HUES64 (cell line): ENCODE results near the gene PLCB2.

Experiments
- H3K27ac ChIP-seq: 2 replicates; pipeline ENCODE4 v1.7.0; 2013; ENCODE audit warnings: low read depth, low read length, inconsistent platforms
- H3K27me3 ChIP-seq: 2 replicates; pipeline ENCODE4 v1.6.1; 2013; ENCODE audit warnings: mild to moderate bottlenecking, low read length; ENCODE audit not compliant: insufficient read depth
- H3K36me3 ChIP-seq: 2 replicates; pipeline ENCODE4 v1.6.1; 2013; ENCODE audit warnings: mild to moderate bottlenecking, low read length; ENCODE audit not compliant: insufficient read depth
- H3K4me1 ChIP-seq: 2 replicates; pipeline ENCODE4 v1.6.1; 2013; ENCODE audit warnings: mild to moderate bottlenecking, low read length, moderate library complexity; ENCODE audit not compliant: insufficient read depth
- H3K4me3 ChIP-seq: 2 replicates; pipeline ENCODE4 v1.5.1; 2013; ENCODE audit warnings: mild to moderate bottlenecking, low read length, moderate library complexity
- H3K9ac ChIP-seq: 2 replicates; pipeline ENCODE4 v1.6.1; 2013; ENCODE audit warnings: mild to moderate bottlenecking, low read depth, low read length
- H3K9me3 ChIP-seq: 2 replicates; pipeline ENCODE4 v1.6.1; 2013; ENCODE audit warnings: low read depth, low read length; ENCODE audit not compliant: insufficient read depth
- WGBS: fragments of 150-250, 120-280 bp; methylation state at CpG from one replicate; pipeline ENCODE4 v1.1.7; 2013; ENCODE audit warnings: missing lambda C conversion rate; 5-methylcytosine and 5-hydroxymethylcytosine counted together

The PLCB2 gene

DNA sequence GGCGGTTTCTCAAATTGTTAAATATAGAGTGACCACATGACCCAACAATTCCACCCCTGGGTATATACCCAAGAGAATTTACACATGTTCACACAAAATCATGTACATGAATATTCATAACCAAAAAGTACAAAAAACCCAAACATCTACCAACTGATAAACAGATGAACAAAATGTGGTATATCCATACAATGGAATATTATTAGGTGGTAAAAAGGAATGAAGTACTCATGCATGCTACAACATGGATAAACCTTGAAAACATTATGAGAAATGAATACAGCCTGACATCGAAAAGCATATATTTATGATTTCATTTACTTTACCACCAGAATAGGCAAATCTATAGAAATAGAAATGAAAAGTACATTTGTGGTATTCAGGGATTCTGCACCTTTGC is 7.4 kb downstream of the PLCB2 start:
- 0 out of 2 replicates have a peak, but pooled peaks cover 6% of the 10 kb centered on the region for H3K4me1 ChIP-seq

DNA sequence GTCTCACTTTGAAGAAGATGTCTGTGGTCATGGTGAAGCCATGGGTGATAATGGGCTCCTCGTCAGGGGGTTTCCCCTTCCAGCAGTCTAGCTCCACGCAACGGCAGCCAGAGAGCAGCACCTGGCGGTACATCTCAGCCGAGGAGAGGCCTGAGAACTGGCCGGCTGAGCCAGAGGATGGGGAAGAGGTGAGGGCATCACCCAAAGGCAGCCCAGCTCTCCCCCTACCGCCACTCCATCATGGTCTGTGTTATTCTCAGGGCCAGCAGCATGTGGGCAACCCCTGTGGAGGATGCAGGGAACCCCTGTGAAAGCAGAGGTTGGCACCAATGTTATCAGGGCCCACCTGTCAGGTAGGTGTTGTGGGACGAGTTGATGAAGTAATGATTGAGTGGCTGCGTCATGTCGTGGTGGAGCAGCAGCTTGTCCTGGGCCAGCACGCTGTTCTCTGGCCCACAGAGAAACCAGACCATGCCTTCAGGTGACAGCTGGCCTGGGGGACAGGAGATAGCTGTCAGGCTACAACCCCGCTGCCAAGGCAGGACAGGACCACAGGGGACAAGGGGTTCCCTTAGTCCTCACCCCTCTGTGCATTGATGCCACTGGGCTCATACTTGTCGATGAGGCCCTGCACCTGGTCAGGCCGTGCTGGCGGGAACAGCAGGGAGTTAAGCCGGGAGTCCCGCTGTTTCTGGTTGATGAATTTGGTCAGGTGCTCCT is 9.4 kb downstream of the PLCB2 start:
- 93% methylated on average over 17 of the region's 17 CpGs for WGBS
- Histone ChIP-seq H3K4me1 (0 out of 2 replicates have a peak, but pooled peaks cover 10% of the 10 kb centered on the region), H3K27ac (no peak overlapping the region), H3K36me3 (no peaks in the 10 kb centered on the region), H3K9ac (no peak overlapping the region), H3K9me3 (peaks cover 3% of the 10 kb centered on the region; the same call in 1 of the 2 replicates), H3K4me3 (no peak overlapping the region), H3K27me3 (peaks cover 5% of the 10 kb centered on the region; the same call in 1 of the 2 replicates)

More for the DNA sequence above, 7.4 kb downstream of the PLCB2 start:
- Histone ChIP-seq H3K9me3 (peaks cover 3% of the 10 kb centered on the region; the same call in 1 of the 2 replicates), H3K27ac (no peak overlapping the region), H3K9ac (no peak overlapping the region), H3K4me3 (no peak overlapping the region), H3K27me3 (no peaks in the 10 kb centered on the region), H3K36me3 (no peaks in the 10 kb centered on the region)
- 100% methylated on average over 1 of the region's 2 CpGs for WGBS

DNA sequence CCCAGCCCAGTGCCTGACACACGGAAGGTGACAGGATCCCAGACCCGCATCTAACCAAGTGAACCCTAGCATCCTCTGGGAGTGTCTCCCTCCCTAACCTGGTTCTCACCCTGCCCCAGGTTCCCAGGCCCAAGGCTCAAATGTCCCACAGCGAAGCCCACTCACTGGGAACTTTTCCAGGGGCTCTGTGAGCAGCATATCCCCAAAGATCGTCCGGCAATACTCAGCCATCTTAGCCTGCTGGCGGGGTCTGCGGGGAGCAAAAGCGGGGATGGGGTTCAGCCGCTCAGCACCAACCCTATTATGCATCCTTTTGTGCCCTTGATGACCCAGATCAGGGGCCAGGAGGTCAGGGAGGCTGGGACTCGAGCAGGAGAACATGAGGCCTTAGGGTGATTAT is 10.4 kb downstream of the PLCB2 start:
- H3K4me3 ChIP-seq, result no peak overlapping the region
- H3K27me3 ChIP-seq, result peaks cover 15% of the 10 kb centered on the region
- no peak overlapping the region for H3K9ac ChIP-seq
- H3K36me3 ChIP-seq, result no peaks in the 10 kb centered on the region
- 93% methylated on average over 10 of the region's 10 CpGs for WGBS
- 0 out of 2 replicates have a peak, but pooled peaks cover 11% of the 10 kb centered on the region for H3K4me1 ChIP-seq
- H3K9me3 ChIP-seq, result peaks cover 3% of the 10 kb centered on the region; the same call in 1 of the 2 replicates
- no peak overlapping the region for H3K27ac ChIP-seq

DNA sequence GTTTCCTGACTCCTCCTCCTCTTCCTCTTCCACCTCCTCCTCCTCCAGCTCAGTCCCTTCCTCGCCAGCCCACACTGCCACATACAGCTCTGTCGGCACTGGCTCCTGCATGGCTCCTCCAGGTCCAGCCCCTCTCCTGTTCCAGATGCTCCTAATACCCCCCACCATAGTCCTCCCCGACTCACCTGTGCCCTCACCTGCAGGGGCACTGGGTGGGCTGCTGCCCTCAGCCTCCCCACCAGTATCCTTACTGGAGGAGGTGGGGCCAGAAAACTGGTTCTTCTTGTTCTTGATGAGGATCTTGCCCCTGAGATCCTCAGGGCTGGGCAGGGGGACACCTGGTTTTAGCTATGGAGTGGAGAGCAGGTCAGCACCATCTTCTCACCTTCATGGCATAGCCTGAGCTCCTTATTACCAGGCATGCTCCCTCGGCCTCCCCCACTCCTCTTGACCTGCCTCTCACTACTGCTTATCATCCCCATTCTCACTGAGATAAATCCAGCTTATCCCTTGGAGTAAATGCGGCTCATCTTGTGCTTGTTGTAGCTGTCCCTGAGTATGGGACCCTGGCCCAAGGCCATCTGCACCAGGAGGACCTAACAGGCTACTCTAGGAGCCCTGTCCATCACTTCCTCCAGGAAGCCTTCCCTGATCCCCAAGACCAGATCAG is 11.0 kb downstream of the PLCB2 start:
- 82% methylated on average over 5 of the region's 5 CpGs for WGBS

DNA sequence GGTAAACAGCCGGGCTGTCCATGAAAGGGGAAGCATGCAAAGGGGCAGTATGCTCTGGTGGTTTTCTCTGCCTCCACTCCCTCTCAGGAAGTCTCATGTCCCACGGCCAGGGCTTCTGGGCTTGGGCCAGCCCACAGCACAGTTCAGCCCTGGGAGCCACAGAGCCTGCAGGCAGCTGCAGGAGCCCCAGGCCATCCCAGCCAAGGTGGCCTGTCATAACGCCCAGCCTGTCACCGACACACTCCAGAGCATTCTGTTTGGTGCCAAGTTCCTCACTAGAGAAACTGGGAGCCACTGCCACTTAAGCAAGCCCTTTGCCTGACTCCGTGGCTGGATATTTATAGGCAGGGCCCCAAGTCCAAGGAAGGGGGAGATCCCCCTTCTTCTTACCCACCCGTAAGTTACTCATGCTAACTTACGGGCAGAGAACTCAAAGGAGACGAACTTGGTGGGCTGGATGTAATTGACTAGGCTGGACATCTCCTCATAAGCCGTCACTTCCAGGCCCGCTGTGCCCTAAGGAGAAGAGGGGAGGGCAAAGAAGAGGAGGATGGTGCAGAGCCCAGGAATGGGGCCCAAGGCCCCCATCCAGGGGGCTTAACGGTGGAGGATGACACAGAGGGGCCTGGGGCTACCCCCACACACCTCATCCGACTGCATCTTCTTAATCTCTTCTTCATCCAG is 11.7 kb downstream of the PLCB2 start:
- Histone ChIP-seq H3K36me3 (no peaks in the 10 kb centered on the region), H3K9ac (no peak overlapping the region), H3K9me3 (peaks cover 3% of the 10 kb centered on the region; the same call in 1 of the 2 replicates), H3K27me3 (peaks cover 28% of the 10 kb centered on the region), H3K27ac (no peak overlapping the region), H3K4me3 (no peak overlapping the region), H3K4me1 (0 out of 2 replicates have a peak, but pooled peaks cover 9% of the 10 kb centered on the region)
- WGBS, result 88% methylated on average over 12 of the region's 12 CpGs

More for the DNA sequence above, 11.0 kb downstream of the PLCB2 start:
- H3K4me1 ChIP-seq, result 0 out of 2 replicates have a peak, but pooled peaks cover 13% of the 10 kb centered on the region
- peaks cover 21% of the 10 kb centered on the region for H3K27me3 ChIP-seq
- no peak overlapping the region for H3K9ac ChIP-seq
- no peak overlapping the region for H3K4me3 ChIP-seq
- H3K36me3 ChIP-seq, result no peaks in the 10 kb centered on the region
- H3K27ac ChIP-seq, result no peak overlapping the region
- peaks cover 3% of the 10 kb centered on the region; the same call in 1 of the 2 replicates for H3K9me3 ChIP-seq

DNA sequence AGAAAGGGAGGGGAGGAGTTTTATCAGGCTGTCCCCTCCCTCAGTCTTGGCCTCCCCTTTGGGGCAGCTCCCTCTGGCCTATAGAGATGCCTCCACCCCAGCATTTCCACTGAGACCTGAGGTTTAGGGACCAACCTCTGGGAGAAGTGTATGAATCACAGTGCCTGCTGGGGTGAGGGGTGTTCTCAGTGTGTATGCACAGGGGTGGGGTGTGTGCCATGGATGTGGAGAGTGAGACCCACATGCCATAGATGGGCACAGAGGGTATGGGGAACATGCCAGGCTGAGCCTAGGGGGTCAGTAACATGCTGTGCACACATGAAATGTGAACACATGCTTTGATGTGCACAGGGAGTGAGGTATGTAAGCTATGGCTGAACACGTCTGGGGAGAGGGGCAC is 12.4 kb downstream of the PLCB2 start:
- 93% methylated on average over 1 of the region's 1 CpG for WGBS
- Histone ChIP-seq H3K27ac (no peak overlapping the region), H3K9me3 (peaks cover 1% of the 10 kb centered on the region; the same call in 1 of the 2 replicates), H3K36me3 (no peaks in the 10 kb centered on the region), H3K4me1 (peaks cover 12% of the 10 kb centered on the region; the same call in 1 of the 2 replicates), H3K27me3 (peaks cover 35% of the 10 kb centered on the region), H3K9ac (no peak overlapping the region), H3K4me3 (no peak overlapping the region)

DNA sequence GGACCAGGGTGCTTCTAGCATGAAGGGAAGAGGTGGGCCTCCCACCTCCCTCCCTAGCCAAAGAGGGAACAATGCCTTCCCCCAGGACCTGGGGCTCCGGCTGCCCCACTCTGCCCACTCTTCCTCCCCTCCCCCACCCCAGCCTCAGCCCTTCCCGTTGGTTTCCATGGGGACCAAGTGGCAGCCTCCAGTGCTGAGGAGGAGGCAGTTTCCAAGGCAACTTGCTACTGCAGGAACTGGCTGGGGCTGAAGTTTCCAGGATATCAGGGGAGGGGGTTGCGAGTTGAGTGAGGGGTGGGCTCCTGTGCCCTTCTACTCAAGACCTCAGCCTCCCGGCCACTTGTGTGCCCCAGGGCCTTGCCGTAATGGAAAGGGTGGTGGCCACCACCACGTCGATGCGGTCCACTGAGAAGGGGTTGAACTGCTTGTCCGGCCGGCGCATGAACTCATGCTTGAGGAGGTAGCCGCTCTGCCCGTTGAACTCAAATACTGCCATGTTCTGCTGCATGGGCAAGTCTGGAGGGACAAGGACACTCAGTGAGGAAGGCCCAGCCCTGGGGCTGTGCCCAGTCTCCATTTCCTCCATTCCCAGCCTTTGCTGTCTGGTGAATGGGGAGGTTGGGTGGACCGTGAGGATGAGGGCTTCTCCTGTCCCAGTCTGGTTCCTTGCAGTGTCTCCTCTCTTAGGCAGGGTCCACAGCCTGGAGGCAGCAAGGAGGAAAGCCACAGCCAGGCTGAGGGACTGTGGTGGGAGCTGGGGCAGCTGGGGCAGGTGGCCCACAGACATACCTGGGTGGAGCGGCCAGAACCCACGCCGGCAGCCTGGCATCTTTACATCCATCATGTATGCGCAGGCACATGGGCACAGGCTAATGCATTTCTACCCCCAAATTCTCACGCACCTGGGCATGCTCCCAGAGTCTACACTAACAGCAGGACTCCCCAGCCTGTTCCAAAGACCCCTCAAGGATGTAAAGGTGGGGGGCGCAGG is 13.5 kb downstream of the PLCB2 start:
- WGBS, result 87% methylated on average over 20 of the region's 20 CpGs
- no peak overlapping the region for H3K9ac ChIP-seq
- peaks cover 14% of the 10 kb centered on the region; the same call in 1 of the 2 replicates for H3K4me1 ChIP-seq
- H3K27me3 ChIP-seq, result peaks cover 46% of the 10 kb centered on the region
- H3K9me3 ChIP-seq, result no peaks in the 10 kb centered on the region
- no peaks in the 10 kb centered on the region for H3K36me3 ChIP-seq
- H3K4me3 ChIP-seq, result no peak overlapping the region
- no peak overlapping the region for H3K27ac ChIP-seq

DNA sequence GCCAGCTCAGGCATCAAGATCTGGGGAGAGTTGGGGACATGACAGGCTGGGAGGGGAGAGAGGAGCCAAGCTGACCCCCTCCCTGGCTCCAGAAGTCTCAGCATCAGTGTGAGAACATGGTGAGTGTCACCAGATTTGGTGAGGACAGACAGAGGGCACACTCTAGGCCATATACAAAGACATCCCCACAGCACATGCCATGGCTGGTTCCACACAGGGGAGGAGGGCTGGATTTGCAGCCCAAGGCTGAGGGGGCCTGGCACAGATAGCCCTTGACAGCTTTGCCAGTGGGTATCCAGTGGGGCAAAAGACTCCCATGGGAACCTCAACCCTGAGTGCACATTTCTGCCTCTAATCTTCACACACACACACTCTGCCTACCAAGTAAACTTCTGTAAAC is 14.7 kb downstream of the PLCB2 start:
- Histone ChIP-seq H3K27ac (no peak overlapping the region), H3K9me3 (no peaks in the 10 kb centered on the region), H3K9ac (no peak overlapping the region), H3K27me3 (peaks cover 47% of the 10 kb centered on the region), H3K4me3 (no peak overlapping the region), H3K36me3 (no peaks in the 10 kb centered on the region), H3K4me1 (peaks cover 14% of the 10 kb centered on the region; the same call in 1 of the 2 replicates)

DNA sequence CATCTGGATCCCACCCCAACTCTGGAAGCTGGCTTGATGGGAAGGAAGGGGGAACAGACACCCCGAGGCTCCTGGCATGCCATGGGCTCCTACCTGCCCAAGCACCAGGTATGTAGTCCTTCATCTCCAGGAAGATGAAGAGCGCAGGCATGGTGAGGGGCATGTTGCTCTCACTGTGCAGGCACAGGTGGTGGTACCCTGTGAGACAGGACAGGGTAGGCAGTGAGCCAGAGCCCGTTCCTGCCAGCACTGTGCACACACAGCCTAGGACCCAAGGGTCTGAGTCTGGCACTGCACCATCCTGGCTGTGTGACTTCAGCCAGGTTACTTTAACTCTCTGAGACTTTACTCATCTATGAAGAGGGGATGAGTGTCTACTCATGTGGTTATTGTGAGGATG is 15.5 kb downstream of the PLCB2 start:
- no peaks in the 10 kb centered on the region for H3K36me3 ChIP-seq
- H3K4me3 ChIP-seq, result no peak overlapping the region
- H3K4me1 ChIP-seq, result peaks cover 14% of the 10 kb centered on the region; the same call in 1 of the 2 replicates
- H3K27ac ChIP-seq, result no peak overlapping the region
- no peak overlapping the region for H3K9ac ChIP-seq
- peaks cover 48% of the 10 kb centered on the region for H3K27me3 ChIP-seq
- no peaks in the 10 kb centered on the region for H3K9me3 ChIP-seq
- 92% methylated on average over 3 of the region's 3 CpGs for WGBS

DNA sequence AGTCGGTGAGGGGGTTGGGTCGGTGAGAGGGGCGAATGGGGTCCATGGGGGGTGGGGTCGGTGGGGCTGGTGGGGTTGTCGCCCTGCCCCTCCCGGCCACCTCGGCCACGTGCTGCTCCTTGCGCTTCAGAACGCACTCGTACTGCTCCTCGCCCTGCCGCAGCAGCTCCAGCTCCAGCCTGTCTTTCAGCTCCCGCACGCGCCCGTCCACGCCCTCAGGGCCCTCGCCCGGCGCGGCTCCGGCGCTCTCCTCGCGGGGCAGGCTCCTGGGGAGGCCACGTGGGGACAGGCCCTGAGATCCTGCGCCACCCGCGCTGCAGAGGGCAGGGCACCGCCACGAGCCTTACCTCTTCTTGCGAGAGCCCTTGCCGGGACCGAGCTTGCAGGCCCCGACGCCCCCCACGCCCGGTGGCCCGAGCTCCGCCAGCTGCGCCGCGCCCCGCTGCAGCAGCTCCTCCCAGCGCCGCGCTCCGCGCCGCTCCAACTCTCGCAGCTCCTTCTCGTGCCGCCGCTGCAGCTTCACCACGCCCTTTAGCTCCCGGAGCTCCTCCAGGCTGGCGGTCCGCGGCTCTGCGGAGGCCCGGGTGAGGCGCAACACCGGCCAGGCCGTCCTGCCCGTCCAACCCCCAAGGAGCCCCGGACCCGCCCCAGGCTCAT is 16.7 kb downstream of the PLCB2 start:
- H3K36me3 ChIP-seq, result no peaks in the 10 kb centered on the region
- peaks cover 58% of the 10 kb centered on the region for H3K27me3 ChIP-seq
- H3K27ac ChIP-seq, result no peak overlapping the region
- H3K9me3 ChIP-seq, result no peaks in the 10 kb centered on the region
- peak overlapping the region; percentile 51 for H3K4me3 ChIP-seq
- H3K9ac ChIP-seq, result peak overlapping the region; percentile 71
- H3K4me1 ChIP-seq, result peaks cover 20% of the 10 kb centered on the region
- 2% methylated on average over 68 of the region's 68 CpGs for WGBS
